AG09319 (cell line): ENCODE measurements around the gene SGCA.
A peak's percentile ranks its signal among the peaks of the same experiment; 100 is the strongest.

Source experiments
- DNase-seq: peaks from one replicate; pipeline ENCODE4 v3.0.0-alpha.2; 2010; ENCODE audit warnings: low read depth; ENCODE audit errors: extremely low read depth
- CTCF ChIP-seq: IDR thresholded peaks from 2 replicates; pipeline ENCODE4 v1.5.1; 2011; ENCODE audit warnings: low read depth, mild to moderate bottlenecking, inconsistent platforms, low read length, moderate library complexity

The SGCA gene

GRCh38 chr17:50207315-50207714, 41.5 kb downstream of the SGCA start:
- no peak for TF ChIP-seq CTCF
- no peak for DNase-seq

GRCh38 chr17:50207792-50208567, 42.2 kb downstream of the SGCA start:
- TF ChIP-seq CTCF, result no peak
- DNase-seq, result no peak

DNA sequence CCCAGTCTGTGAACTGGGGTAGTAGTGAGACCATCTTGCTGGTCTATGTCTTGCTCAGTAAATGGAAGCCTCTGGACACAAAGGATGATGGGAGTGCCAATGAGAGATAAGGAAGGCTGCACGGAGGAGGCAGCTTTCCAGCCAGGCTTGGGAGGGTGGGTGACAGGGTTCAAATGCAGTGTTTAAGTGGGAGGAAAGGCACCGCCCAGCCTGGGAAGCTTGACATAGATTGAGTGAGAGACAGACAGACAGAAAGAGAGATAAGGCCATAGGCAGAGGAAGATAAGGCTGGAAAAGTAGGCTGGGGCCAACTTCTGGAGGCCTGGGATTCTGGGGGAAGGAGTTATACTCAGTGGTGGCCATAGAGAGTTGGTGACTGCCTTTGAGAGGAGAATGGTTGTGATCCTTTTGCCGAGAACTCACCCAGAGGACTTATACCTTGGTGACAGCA, 42.8 kb downstream of the SGCA start:
- no peak for TF ChIP-seq CTCF
- no peak for DNase-seq

DNA sequence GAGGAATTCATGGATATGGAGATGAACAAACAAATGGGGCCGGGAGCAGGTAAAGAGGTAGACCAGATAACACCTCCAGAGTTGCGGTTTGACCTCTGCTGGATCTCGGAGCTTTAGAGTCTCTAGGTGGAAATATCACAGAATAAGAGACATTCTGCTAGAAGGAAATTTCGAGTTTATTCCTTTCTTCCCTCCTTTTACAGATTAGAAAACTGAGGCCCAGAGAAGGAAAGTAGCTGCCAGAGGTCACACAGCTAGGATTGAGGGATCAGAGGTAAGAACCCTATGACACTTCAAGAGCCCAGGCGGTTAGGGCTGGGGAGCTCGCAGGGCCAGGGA, 43.3 kb downstream of the SGCA start:
- TF ChIP-seq CTCF, result no peak
- DNase-seq, result no peak

DNA sequence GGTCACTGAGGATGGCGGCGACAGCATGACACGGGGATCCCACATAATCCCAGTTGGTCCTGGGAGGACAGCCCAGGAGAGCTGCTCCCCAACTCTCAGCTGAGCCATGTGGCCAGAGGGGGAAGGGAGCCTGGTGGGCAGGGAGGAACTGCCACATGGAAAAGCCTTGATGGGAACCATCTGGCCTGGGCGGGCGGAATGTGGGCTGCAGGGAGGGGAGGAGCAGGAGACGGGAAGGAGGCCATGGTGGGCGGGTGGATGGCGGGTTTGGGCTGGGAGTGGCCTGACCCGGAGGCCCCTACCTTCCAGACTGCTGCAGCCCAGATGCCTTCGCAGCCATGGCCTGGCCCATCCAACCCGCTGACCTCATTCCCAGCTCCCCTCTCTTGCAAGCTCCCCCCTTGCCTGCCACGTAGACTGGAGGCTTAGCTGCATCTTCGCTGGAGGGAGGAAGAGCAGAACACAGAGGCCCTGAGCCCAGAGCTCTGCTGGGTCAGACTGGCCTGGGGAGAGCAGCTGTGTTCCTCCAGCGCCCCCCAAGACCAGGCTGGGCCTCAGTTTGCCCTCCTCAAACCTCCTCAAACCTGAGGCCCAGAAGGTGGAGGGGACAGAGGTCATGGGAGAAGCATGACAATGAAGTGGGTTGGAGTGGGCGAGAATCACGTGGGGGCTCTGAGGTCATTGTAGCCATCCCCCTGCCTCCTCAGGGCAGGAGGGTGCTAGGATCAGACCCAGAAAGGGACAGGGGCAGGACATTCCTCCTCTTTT, 43.9 kb downstream of the SGCA start:
- peak; percentile 100 for DNase-seq
- no peak for TF ChIP-seq CTCF

- TF ChIP-seq CTCF, result no peak
- peak; percentile 91 for DNase-seq
Measured at GRCh38 chr17:50210240-50211225, 44.7 kb downstream of the SGCA start.
